HepG2 (cell line): ENCODE results near the gene CLCNKA. TPM values are rescaled to one million over a fixed set of nuclear protein-coding genes. Genes with fewer than 3 reads are reported as not detected.

Source experiments
- ATAC-seq: fragments of 200-7000 bp; cut with Tn5 transposase; 3 replicates; pipeline ENCODE4 v1.9.1; 2020; ENCODE audit warnings: mild to moderate bottlenecking, moderate library complexity
- BruUV-seq: library from RNA; stranded (reverse); fragments of 400-500 nt; replicated peaks from 2 replicates; lab custom pipeline; 2021; lab: Mats Ljungman, UMichigan
- CTCF ChIA-PET: fragments of 300-600 bp; formaldehyde crosslinking; extraction: SDS; loops from one replicate; lab custom pipeline; 2021; ENCODE audit warnings: low total read pairs, inconsistent platforms, low intra/inter-chr PET ratio; lab: Yijun Ruan, JAX
- POLR2A ChIA-PET: fragments of 350-600 bp; sonication (Branson Sonifier 250); formaldehyde crosslinking; loops from one replicate; lab custom pipeline; 2020; ENCODE audit warnings: antibody characterized with exemption, inconsistent platforms; lab: Yijun Ruan, JAX
- DNase-seq: peaks from one replicate; pipeline ENCODE4 v3.0.0-alpha.2; 2015; ENCODE audit warnings: low spot score
- FAIRE-seq: peaks from 3 replicates; lab custom pipeline; 2011; peaks lifted over from hg19 to GRCh38; lab: Jason Lieb, UNC
- H2AFZ ChIP-seq: one replicate; pipeline ENCODE4 v1.6.1; 2011; ENCODE audit warnings: low read length, inconsistent platforms
- H3K27ac ChIP-seq: fragments of 300-600 bp; 3 replicates; pipeline ENCODE4 v1.8.0; 2011; ENCODE audit warnings: mixed run types, mild to moderate bottlenecking, mixed read lengths, low read length, inconsistent platforms; ENCODE audit not compliant: insufficient read depth; ENCODE audit errors: extremely low read length
- H3K27me3 ChIP-seq, 2 experiments: fragments of 200-600 bp in 1 of 2; 2 replicates in 1 of 2; 3 replicates in 1 of 2; pipeline versions ENCODE4 v1.6.0 to v1.8.0; 2011; ENCODE audit warnings: low read length in 2 of 2, mild to moderate bottlenecking in 2 of 2, moderate library complexity in 2 of 2, inconsistent platforms in 1 of 2; ENCODE audit not compliant: insufficient read depth in 2 of 2, control insufficient read depth in 1 of 2
- H3K36me3 ChIP-seq, 2 experiments: fragments of 200-600 bp in 1 of 2; replicated peaks in 1 of 2; 2 replicates in 1 of 2; 3 replicates in 1 of 2; pipeline versions ENCODE4 v1.5.1 to v1.8.0; 2011; ENCODE audit warnings: low read length in 2 of 2, inconsistent platforms in 1 of 2; ENCODE audit not compliant: insufficient read depth in 2 of 2, control insufficient read depth in 1 of 2
- H3K4me1 ChIP-seq: 2 replicates; pipeline ENCODE4 v1.5.1; 2012; ENCODE audit warnings: low read length, inconsistent platforms; ENCODE audit not compliant: insufficient read depth
- H3K4me2 ChIP-seq: 2 replicates; pipeline ENCODE4 v1.6.0; 2011; ENCODE audit warnings: low read depth, low read length, inconsistent platforms
- H3K4me3 ChIP-seq, 3 experiments: fragments of 200-600 bp in 1 of 3; sonication (generic), shearing (Covaris generic) in 1 of 3; replicated peaks in 1 of 3; 2 replicates each; pipeline ENCODE4 v1.5.1; 2011 to 2016; ENCODE audit warnings: low read length in 3 of 3, inconsistent platforms in 2 of 3, low read depth in 2 of 3, mild to moderate bottlenecking in 2 of 3, control low read depth in 1 of 3, mixed read lengths in 1 of 3; ENCODE audit not compliant: insufficient read depth in 1 of 3
- H3K79me2 ChIP-seq: one replicate; pipeline ENCODE4 v1.6.1; 2011; ENCODE audit warnings: low read length, inconsistent platforms; ENCODE audit not compliant: insufficient read depth
- H3K9ac ChIP-seq: 2 replicates; pipeline ENCODE4 v1.6.0; 2011; ENCODE audit warnings: mild to moderate bottlenecking, low read depth, low read length, inconsistent platforms; ENCODE audit not compliant: insufficient read depth
- H3K9me3 ChIP-seq: 2 replicates; pipeline ENCODE4 v1.5.1; 2012; ENCODE audit warnings: mild to moderate bottlenecking, low read length
- H4K20me1 ChIP-seq: 2 replicates; pipeline ENCODE4 v1.6.0; 2011; ENCODE audit warnings: inconsistent platforms, mild to moderate bottlenecking, low read length, moderate library complexity; ENCODE audit not compliant: insufficient read depth
- FOXC1 ChIP-seq: sonication (generic); formaldehyde crosslinking; IDR thresholded peaks from 2 replicates; pipeline ENCODE4 v1.8.0; 2022; ENCODE audit warnings: mild to moderate bottlenecking, missing genetic modification reagents, borderline replicate concordance
- RCOR2 ChIP-seq: IDR thresholded peaks from 2 replicates; pipeline ENCODE4 v1.6.1; 2016; ENCODE audit warnings: missing biosample characterization, missing genetic modification reagents
- SETDB1 ChIP-seq: sonication (generic); formaldehyde crosslinking; IDR thresholded peaks from 2 replicates; pipeline ENCODE4 v1.5.1; 2020; ENCODE audit warnings: missing genetic modification reagents, mild to moderate bottlenecking, borderline replicate concordance
- TBX2 ChIP-seq: sonication (generic); formaldehyde crosslinking; IDR thresholded peaks from 2 replicates; pipeline ENCODE4 v1.5.0; 2020; ENCODE audit warnings: missing genetic modification reagents, mild to moderate bottlenecking, borderline replicate concordance
- ZFP1 ChIP-seq: IDR thresholded peaks from 2 replicates; pipeline ENCODE4 v1.6.1; 2016
- ZNF24 ChIP-seq: fragments of 450-650 bp; IDR thresholded peaks from 2 replicates; pipeline ENCODE4 v1.6.1; 2017; ENCODE audit warnings: antibody characterized with exemption, mild to moderate bottlenecking
- ZNF713 ChIP-seq: sonication (generic); formaldehyde crosslinking; IDR thresholded peaks from 2 replicates; pipeline ENCODE4 v1.4.0; 2020; ENCODE audit warnings: mild to moderate bottlenecking, missing genetic modification reagents
- ZSCAN21 ChIP-seq: sonication (generic); formaldehyde crosslinking; IDR thresholded peaks from 2 replicates; pipeline ENCODE4 v1.8.0; 2022; ENCODE audit warnings: mild to moderate bottlenecking, missing genetic modification reagents, moderate library complexity, borderline replicate concordance
- WGBS: methylation state at CpG from one replicate; pipeline ENCODE4 v1.1.6; 2017; ENCODE audit warnings: low lambda C conversion rate; 5-methylcytosine and 5-hydroxymethylcytosine counted together
- in situ Hi-C: cut with HindIII; loops from 2 replicates; pipeline ENCODE4 v1.10.0; 2017; ENCODE audit warnings: low pct_unique_long_range_greater_than_20kb; ENCODE audit not compliant: extremely low pct_ligation_motif_present
- intact Hi-C: fragments of 100-400 bp; cut with micrococcal nuclease; formaldehyde crosslinking; loops from one replicate; pipeline ENCODE4 v1.10.0; 2022; ENCODE audit not compliant: unreplicated experiment
- polyA plus RNA-seq, 8 experiments: library from polyadenylated mRNA; depleted of rRNA in 3 of 8; stranded (reverse) in 7 of 8; unstranded in 1 of 8; fragments of >200 nt; fragmentation: Illumina TruSeq in 4 of 8; extraction: Trizol in 4 of 8; gene quantifications; 2 replicates each; pipeline versions ENCODE4 v1.2.1 to v1.2.3, GENCODE V29; 2011 to 2016; ENCODE audit warnings: low read depth in 4 of 8, missing spikeins in 1 of 8, mixed read lengths in 1 of 8; ENCODE audit not compliant: insufficient read depth in 1 of 8
- total RNA-seq, 5 experiments: library from RNA; depleted of rRNA; stranded (reverse); fragments of >200 nt; fragmentation: Illumina TruSeq; extraction: Trizol; gene quantifications; 2 replicates each; pipeline ENCODE4 v1.2.3, GENCODE V29; 2016; ENCODE audit warnings: low read depth in 1 of 5
- TF ChIP-seq, protein P1 (sequence below): sonication (generic); formaldehyde crosslinking; IDR thresholded peaks from 2 replicates; pipeline ENCODE4 v1.4.0; 2020; ENCODE audit warnings: missing genetic modification reagents, borderline replicate concordance

The CLCNKA gene
- total and polyA plus RNA-seq, 2 of the 13 experiments (the other 11 are each of a cell fraction or from before 2014, with no cell fraction given), result 0.03 TPM; not detected in 1

DNA sequence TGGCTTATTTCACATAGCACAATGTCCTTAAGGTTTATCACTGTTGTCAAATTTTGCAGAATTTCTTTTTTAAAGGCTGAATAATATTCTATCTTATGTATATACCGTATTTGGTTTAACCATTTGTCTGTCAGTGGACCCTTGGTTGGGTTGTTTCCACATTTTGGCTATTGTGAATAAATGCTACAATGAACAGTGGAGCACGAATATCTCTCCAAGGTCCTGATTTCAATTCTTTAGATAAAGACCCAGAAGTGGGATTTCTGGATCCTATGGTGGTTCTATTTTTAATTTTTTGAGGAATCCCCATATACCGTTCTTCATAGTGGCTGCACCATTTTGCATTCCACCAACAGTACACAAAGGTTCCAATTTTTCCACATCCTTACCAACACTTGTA is 40.2 kb upstream of the CLCNKA start:
- ChIA-PET POLR2A (no interaction called here), CTCF (no interaction called here)
- Histone ChIP-seq H4K20me1 (no peaks in the 10 kb centered on the region), H3K36me3 (no peaks in the 10 kb centered on the region), H2AFZ (no peak overlapping the region), H3K4me3 (no peak overlapping the region), H3K9me3 (peaks cover 7% of the 10 kb centered on the region), H3K27ac (no peak overlapping the region), H3K4me1 (peaks cover 44% of the 10 kb centered on the region), H3K4me2 (no peak overlapping the region), H3K9ac (no peak overlapping the region), H3K79me2 (no peaks in the 10 kb centered on the region), H3K27me3 (no peaks in the 10 kb centered on the region)
- in situ Hi-C loops (no loop called here), intact Hi-C loops (no loop called here)
- WGBS, result 17% methylated on average over 3 of the region's 3 CpGs
- TF ChIP-seq SETDB1 (CRISPR knock-in tag) (no peak), ZFP1 (CRISPR knock-in tag) (no peak), ZNF24 (no peak), ZNF713 (no peak), FOXC1 (CRISPR knock-in tag) (no peak), TBX2 (CRISPR knock-in tag) (no peak), RCOR2 (no peak), ZSCAN21 (CRISPR knock-in tag) (no peak)
- TF ChIP-seq, protein P1, sequence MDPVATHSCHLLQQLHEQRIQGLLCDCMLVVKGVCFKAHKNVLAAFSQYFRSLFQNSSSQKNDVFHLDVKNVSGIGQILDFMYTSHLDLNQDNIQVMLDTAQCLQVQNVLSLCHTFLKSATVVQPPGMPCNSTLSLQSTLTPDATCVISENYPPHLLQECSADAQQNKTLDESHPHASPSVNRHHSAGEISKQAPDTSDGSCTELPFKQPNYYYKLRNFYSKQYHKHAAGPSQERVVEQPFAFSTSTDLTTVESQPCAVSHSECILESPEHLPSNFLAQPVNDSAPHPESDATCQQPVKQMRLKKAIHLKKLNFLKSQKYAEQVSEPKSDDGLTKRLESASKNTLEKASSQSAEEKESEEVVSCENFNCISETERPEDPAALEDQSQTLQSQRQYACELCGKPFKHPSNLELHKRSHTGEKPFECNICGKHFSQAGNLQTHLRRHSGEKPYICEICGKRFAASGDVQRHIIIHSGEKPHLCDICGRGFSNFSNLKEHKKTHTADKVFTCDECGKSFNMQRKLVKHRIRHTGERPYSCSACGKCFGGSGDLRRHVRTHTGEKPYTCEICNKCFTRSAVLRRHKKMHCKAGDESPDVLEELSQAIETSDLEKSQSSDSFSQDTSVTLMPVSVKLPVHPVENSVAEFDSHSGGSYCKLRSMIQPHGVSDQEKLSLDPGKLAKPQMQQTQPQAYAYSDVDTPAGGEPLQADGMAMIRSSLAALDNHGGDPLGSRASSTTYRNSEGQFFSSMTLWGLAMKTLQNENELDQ (CRISPR knock-in tag), result no peak
- no peak for FAIRE-seq
- BruUV-seq, result no TSS peak
- ATAC-seq, result no peak
- no peak for DNase-seq
